Stimulated activated CD4-positive, alpha-beta T cell treated with anti-CD3 and anti-CD28 coated beads, Interleukin-15, amount 100 ng/mL, for 1 hour (primary cell): ENCODE measurements around the gene USP1.
A peak's percentile ranks its signal among the peaks of the same experiment; 100 is the strongest.

Experiments
- DNase-seq, 2 donors: peaks; one replicate each; pipeline ENCODE4 v3.0.0-alpha.2; 2020; ENCODE audit warnings: low read depth in 1 of 2, low spot score in 1 of 2

Gene USP1

GRCh38 chr1:62426794-62427193 is 10.1 kb upstream of the USP1 start:
- no peak for DNase-seq

- no peak for DNase-seq
Observed at GRCh38 chr1:62428351-62428750, 8.5 kb upstream of the USP1 start.

- no peak for DNase-seq
Observed at GRCh38 chr1:62429581-62429980, 7.3 kb upstream of the USP1 start.

DNA sequence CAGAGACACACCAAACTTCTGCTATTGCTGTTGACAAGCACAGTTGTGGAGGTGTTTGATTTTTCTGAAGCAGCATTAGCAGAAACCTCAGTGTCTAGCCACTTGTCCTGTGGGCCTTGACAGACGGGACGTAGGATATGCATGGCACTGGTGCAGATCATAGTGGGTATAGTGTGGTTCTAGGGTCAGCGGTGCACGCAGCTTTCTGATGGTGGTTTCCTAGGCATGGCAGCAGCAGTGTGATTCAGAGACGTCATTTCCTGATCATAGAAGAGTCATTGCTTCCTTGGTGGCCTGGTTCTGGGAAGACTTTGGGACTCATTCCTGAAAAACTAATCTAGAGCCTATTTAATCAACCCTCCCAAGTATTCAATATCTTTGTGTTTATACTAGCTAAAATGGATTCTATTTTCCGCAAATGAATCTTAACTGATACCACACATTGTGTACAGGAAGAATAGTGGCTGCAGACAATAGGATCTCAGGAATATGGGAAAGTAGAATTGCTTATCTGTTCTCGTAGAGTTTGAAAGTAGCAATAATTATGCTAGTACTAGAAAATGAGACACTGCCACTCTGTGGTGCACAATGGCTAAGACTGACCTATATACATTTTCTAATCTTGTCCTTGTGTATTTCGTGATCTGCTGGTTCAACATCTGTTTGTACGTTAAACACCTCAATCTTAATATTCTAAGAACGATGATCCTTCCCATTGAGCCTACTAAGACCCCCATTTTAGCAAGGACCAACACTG is 2.8 kb upstream of the USP1 start:
- no peak for DNase-seq

DNA sequence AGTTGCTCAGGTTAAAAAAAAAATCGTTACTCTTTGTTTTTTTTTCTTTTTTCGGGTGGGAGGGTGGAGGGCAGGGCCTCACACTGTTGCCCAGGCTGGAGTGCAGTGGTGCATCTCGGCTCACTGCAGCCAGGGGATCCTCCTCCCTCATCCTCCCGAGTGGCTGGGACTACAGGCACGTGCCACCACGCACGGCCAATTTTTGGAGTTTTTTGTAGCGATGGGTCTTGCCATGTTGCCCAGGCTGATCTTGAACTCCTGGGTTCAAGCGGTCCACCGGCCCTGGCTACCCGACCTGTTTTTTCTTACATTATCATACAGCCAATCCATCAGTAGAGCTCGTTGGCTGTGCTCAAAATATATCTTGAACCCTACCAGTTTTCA is 2.2 kb upstream of the USP1 start:
- DNase-seq = no peak

GRCh38 chr1:62435231-62436038 is 1.4 kb upstream of the USP1 start:
- no peak for DNase-seq

- peak; percentile 90 to 95 for DNase-seq
Observed at GRCh38 chr1:62436039-62436465, 797 bp upstream of the USP1 start.

- DNase-seq = peak; percentile 15 to 22
Observed at GRCh38 chr1:62437273-62437940, 558 bp downstream of the USP1 start.

GRCh38 chr1:62438163-62438562 is 1.3 kb downstream of the USP1 start:
- no peak for DNase-seq

DNA sequence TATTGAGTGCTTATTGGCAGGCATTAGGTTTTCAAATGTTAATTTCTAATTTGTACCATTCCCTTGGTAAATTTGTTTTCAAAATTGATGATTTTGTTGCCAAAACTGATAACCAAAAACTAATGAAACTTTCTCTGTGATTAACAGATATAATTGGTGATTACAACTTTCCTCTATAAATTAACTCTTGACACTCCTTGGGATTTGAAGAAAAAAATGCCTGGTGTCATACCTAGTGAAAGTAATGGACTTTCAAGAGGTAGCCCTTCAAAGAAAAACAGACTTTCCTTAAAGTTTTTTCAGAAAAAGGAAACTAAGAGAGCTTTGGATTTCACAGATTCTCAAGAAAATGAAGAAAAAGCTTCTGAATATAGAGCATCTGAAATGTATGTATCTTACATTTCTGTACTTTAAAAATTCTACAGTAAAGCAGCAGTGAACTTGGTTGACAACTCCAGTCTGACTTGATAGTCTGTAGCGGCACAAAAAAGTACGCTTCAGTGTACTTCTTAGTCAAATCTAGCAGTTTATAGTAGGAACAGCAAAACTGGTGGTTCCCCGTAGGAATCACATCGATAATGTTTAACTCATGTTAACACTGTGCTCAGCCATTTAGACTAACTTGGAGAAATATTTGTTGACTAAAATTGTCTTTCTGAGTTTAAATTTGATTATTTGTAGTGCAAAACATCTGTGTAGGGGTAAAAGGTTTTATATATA is 3.0 kb downstream of the USP1 start:
- no peak for DNase-seq

GRCh38 chr1:62444701-62445100 is 7.9 kb downstream of the USP1 start:
- no peak for DNase-seq

- no peak for DNase-seq
Observed at GRCh38 chr1:62448221-62448933, 11.5 kb downstream of the USP1 start.

- DNase-seq = no peak
Observed at GRCh38 chr1:62450301-62450700, 13.5 kb downstream of the USP1 start.

- DNase-seq = no peak
Observed at GRCh38 chr1:62452951-62453350, 16.1 kb downstream of the USP1 start.

GRCh38 chr1:62457955-62458354 is 21.1 kb downstream of the USP1 start:
- DNase-seq = no peak

DNA sequence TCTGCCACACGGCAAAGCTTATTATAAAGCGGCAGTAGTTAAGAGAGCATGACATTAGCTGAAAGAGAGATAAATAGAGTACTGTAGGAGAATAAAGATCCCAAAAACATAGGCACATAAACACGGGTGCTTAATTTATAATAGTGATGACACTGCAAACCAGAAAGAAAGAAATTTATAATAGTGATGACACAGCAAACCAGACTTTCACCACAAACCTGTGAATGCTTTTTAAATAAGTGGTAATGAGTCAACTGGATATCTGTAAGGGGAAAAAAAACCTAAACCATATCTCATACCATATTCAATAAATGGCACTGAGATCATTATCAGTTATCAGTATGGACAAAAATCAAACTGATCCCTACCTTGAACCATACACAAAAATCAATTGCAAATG is 25.5 kb downstream of the USP1 start:
- DNase-seq = no peak

DNA sequence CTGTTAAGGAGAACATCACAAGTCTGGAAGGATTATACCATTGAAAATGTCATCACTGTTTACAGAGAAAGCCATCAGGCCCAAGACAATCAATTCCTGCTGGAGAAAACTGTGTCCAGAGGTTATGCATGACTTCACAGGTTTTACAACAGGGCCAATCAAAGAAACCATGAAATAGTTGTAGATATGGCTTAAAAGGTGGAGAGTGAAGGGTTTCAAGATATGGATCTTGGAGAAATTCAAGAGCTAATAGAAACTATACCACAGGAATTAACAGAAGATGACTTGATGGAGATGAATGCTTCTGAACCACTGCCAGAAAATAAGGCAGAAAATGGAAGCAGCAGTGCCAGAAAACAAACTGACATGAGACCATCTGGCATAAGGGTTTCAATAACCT is 30.2 kb downstream of the USP1 start:
- no peak for DNase-seq

DNA sequence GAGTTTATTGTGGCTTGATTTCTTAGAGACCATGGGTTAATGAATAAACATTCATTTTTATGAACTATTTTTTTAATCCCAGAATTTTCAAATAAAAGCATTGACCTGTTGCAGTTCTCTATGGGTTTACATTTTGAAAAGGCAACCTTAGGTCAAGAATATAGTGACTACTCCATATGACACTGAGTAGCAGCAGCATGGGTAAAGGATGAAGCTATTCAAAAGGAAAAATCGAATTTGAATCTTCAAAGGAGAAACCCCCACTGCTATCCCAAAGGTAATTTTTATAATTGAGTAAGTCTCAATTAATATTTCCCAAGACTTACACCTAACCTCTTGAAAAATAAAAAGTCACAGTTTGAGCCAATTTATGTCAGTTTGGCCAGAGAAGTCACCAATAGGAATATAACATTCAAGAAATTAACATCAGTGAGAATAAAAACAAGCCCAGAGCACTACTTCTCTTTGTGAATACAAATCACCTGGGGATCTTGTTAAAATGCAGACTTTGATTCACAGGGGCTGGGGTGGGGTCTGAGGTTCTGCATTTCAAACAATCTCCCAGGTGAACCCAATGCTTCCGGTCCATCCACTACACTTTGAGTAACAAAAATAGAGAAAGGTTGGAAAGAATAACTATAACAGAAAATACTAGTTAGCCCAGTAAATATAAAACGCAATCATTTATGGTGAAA is 39.8 kb downstream of the USP1 start:
- DNase-seq = no peak

GRCh38 chr1:62481681-62482080 is 44.8 kb downstream of the USP1 start:
- DNase-seq = no peak

GRCh38 chr1:62484824-62485468 is 48.1 kb downstream of the USP1 start:
- DNase-seq = no peak
